Prostate gland (tissue), 2 donors: ENCODE results near the gene CCNT2.

ENCODE experiments used
- CTCF ChIP-seq, 4 experiments: fragments of 200-600 bp in 2 of 4; fragments of 450-650 bp in 2 of 4; sonication (generic) in 2 of 4; IDR thresholded peaks; 1 replicate in 3 of 4; 2 replicates in 1 of 4; pipeline ENCODE4 v1.5.1; 2016 to 2019; ENCODE audit warnings: antibody characterized with exemption in 4 of 4, mild to moderate bottlenecking in 2 of 4, moderate library complexity in 2 of 4
- POLR2A ChIP-seq: fragments of 450-650 bp; IDR thresholded peaks from one replicate; pipeline ENCODE4 v1.6.1; 2016; ENCODE audit warnings: antibody characterized with exemption, mild to moderate bottlenecking

- TF ChIP-seq CTCF (IDR thresholded peaks at IDR 0.05) = no peak
- TF ChIP-seq POLR2A = no peak
Measured at GRCh38 chr2:134952608-134953007, 34.0 kb downstream of the CCNT2 start.
